Aorta (tissue), 5 donors: ENCODE results near the gene SNAI3. TPM values are rescaled to one million over a fixed set of nuclear protein-coding genes. Genes with fewer than 3 reads are reported as not detected.

Experiments
- ATAC-seq: fragments of 200-7000 bp; cut with Tn5 transposase; one replicate; pipeline ENCODE4 v1.9.1; 2022; ENCODE audit warnings: moderate library complexity; ENCODE audit not compliant: low FRiP score
- DNase-seq, 2 donors: peaks; one replicate each; pipeline ENCODE4 v3.0.0-alpha.2; 2020
- H3K27ac ChIP-seq, 2 donors: one replicate each; pipeline ENCODE4 v1.5.1; 2013; ENCODE audit warnings: low read length in 2 of 2, mild to moderate bottlenecking in 2 of 2, moderate library complexity in 2 of 2, control low read depth in 1 of 2, inconsistent platforms in 1 of 2, low read depth in 1 of 2
- H3K27me3 ChIP-seq, 2 donors: one replicate each; pipeline ENCODE4 v1.6.1; 2013; ENCODE audit warnings: control low read depth in 1 of 2, low read length in 1 of 2, mild to moderate bottlenecking in 1 of 2, moderate library complexity in 1 of 2; ENCODE audit not compliant: insufficient read depth in 2 of 2, control insufficient read depth in 1 of 2
- H3K36me3 ChIP-seq, 2 donors: one replicate each; pipeline ENCODE4 v1.6.1; 2013; ENCODE audit warnings: control low read depth in 1 of 2, low read length in 1 of 2, mild to moderate bottlenecking in 1 of 2; ENCODE audit not compliant: insufficient read depth in 2 of 2, control insufficient read depth in 1 of 2
- H3K4me1 ChIP-seq, 2 donors: one replicate each; pipeline ENCODE4 v1.6.1; 2013; ENCODE audit warnings: low read length in 2 of 2, control low read depth in 1 of 2, mild to moderate bottlenecking in 1 of 2, moderate library complexity in 1 of 2; ENCODE audit not compliant: insufficient read depth in 2 of 2, control insufficient read depth in 1 of 2
- H3K4me3 ChIP-seq, 2 donors: one replicate each; pipeline ENCODE4 v1.5.1; 2013; ENCODE audit warnings: low read length in 2 of 2, control low read depth in 1 of 2, mild to moderate bottlenecking in 1 of 2
- H3K9me3 ChIP-seq: one replicate; pipeline ENCODE4 v1.6.1; 2013; ENCODE audit warnings: mild to moderate bottlenecking, low read length; ENCODE audit not compliant: control insufficient read depth
- WGBS, 2 donors: extraction: QIAGEN DNeasy Blood & Tissue Kit; methylation state at CpG; one replicate each; pipeline ENCODE4 v1.1.7; 2013; 5-methylcytosine and 5-hydroxymethylcytosine counted together
- intact Hi-C, 2 donors: fragments of 100-400 bp; cut with DNase I; formaldehyde crosslinking; loops; one replicate each; pipeline versions ENCODE4 v1.14.2 to v1.15.0; 2022
- microRNA-seq, 2 donors: library from miRNA; unstranded; fragments of <30 nt; microRNA quantifications; one replicate each; pipeline ENCODE4 v1.2.0, GENCODE V29; 2020
- polyA plus RNA-seq, 2 donors: library from polyadenylated mRNA; stranded (reverse); fragments of 200-250 nt; gene quantifications; one replicate each; pipeline ENCODE4 v1.2.3, GENCODE V29; 2013
- total RNA-seq, 2 donors: library from RNA; stranded (reverse); fragmentation: NEBNext Ultra II Directional; extraction: Animal tissue kit (Norgen Biotek cat#: 25700); gene quantifications; one replicate each; pipeline ENCODE4 v1.2.1, GENCODE V29; 2021
- donor health status: healthy with polysubstance abuse.
- donor health status: Bipolar disorder and iron deficiency.
- donor health status: DM: no; HTN: no; CAD: no.
- donor health status: DM: no; HTN: no; CAD: no.
- donor health status: DM: yes; HTN: yes; CAD: no.

SNAI3 gene
- total and polyA plus RNA-seq, 4 donors, result 0.27 to 1.6 (median 0.71) TPM; not detected in 1

DNA sequence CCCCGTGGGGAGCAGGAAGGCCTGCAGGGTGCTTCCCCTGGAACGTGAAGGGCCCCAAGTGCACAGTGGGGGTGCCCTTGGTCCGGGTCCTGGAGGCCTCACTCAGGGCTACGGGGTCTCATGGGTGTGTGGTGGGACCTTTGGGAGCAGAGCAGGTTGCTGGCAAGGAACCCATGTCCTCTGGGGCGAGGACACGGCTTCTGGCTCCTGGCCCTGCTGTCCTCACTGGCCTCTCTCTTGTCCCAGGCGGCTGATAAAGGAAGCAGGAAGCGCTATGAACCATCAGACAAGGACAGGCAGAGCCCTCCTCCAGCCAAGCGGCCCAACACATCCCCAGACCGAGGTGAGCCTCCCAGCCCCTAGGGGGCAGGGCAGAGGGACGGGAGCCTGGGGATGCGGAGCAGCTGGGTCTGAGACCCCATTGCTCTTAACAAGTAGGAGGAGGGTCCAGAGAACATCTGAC lies 57.8 kb downstream of the SNAI3 start:
- intact Hi-C loops, result no loop called here
- Histone ChIP-seq H3K4me1 (no peaks in the 10 kb centered on the region), H3K4me3 (no peak overlapping the region), H3K27ac (no peak overlapping the region), H3K36me3 (peaks cover 2 to 17% of the 10 kb centered on the region in 2 donors), H3K9me3 (no peaks in the 10 kb centered on the region), H3K27me3 (no peaks in the 10 kb centered on the region)
- WGBS, 2 donors, result 61 to 66% methylated on average over 12 of the region's 12 CpGs
- ATAC-seq (no peak), DNase-seq (no peak)

Small RNAs within 50 kb of the gene (microRNA-seq; reads per million reads assigned to microRNA genes)
- gene MIR4722, result 0 reads per million in 2 donors

Other genes starting within 250 kb of the SNAI3 start
- 1 to 10 TPM; 4.1 to 8.8 TPM for gene ZFPM1, start 233.2 kb downstream of the SNAI3 start, total RNA-seq
- 1 to 10 TPM in 1 of 2 donors, under 1 TPM in 1; 0.88 to 2.0 TPM for gene ZFPM1, start 233.2 kb downstream of the SNAI3 start, polyA plus RNA-seq
- 10 to 100 TPM; 37.7 to 38.5 TPM for gene ZC3H18, start 116.1 kb downstream of the SNAI3 start, total RNA-seq
- gene ZC3H18, start 116.1 kb downstream of the SNAI3 start, polyA plus RNA-seq, result 10 to 100 TPM; 12.4 to 19.3 TPM
- gene IL17C, start 47.9 kb downstream of the SNAI3 start, total RNA-seq, result not detected
- not detected for gene IL17C, start 47.9 kb downstream of the SNAI3 start, polyA plus RNA-seq
- gene CYBA, start 35.5 kb downstream of the SNAI3 start, total RNA-seq, result 100 to 1,000 TPM in 1 of 2 donors, 10 to 100 TPM in 1; 79.2 to 148 TPM
- 100 to 1,000 TPM in 1 of 2 donors, 10 to 100 TPM in 1; 99.0 to 107 TPM for gene CYBA, start 35.5 kb downstream of the SNAI3 start, polyA plus RNA-seq
- 10 to 100 TPM; 26.0 to 26.6 TPM for gene MVD, start 23.4 kb downstream of the SNAI3 start, total RNA-seq
- 10 to 100 TPM; 19.8 to 57.6 TPM for gene MVD, start 23.4 kb downstream of the SNAI3 start, polyA plus RNA-seq
- 10 to 100 TPM; 18.0 to 39.4 TPM for gene RNF166, start 19.9 kb upstream of the SNAI3 start, total RNA-seq
- gene RNF166, start 19.9 kb upstream of the SNAI3 start, polyA plus RNA-seq, result 10 to 100 TPM; 16.2 to 27.4 TPM
- 10 to 100 TPM; 15.8 to 17.0 TPM for gene CTU2, start 20.0 kb upstream of the SNAI3 start, total RNA-seq
- 10 to 100 TPM in 1 of 2 donors, 1 to 10 TPM in 1; 4.0 to 18.4 TPM for gene CTU2, start 20.0 kb upstream of the SNAI3 start, polyA plus RNA-seq
- gene PIEZO1, start 98.7 kb upstream of the SNAI3 start, total RNA-seq, result 100 to 1,000 TPM; 101 to 120 TPM
- 100 to 1,000 TPM in 1 of 2 donors, 10 to 100 TPM in 1; 35.9 to 205 TPM for gene PIEZO1, start 98.7 kb upstream of the SNAI3 start, polyA plus RNA-seq
- gene CDT1, start 117.3 kb upstream of the SNAI3 start, total RNA-seq, result 1 to 10 TPM in 1 of 2 donors, under 1 TPM in 1; 0.88 to 1.5 TPM
- gene CDT1, start 117.3 kb upstream of the SNAI3 start, polyA plus RNA-seq, result 1 to 10 TPM in 1 of 2 donors, under 1 TPM in 1; 0.05 to 1.0 TPM
- gene APRT, start 125.4 kb upstream of the SNAI3 start, total RNA-seq, result 10 to 100 TPM; 60.2 to 61.3 TPM
- 100 to 1,000 TPM in 1 of 2 donors, 10 to 100 TPM in 1; 88.6 to 116 TPM for gene APRT, start 125.4 kb upstream of the SNAI3 start, polyA plus RNA-seq
- 10 to 100 TPM; 29.5 to 44.1 TPM for gene GALNS, start 170.4 kb upstream of the SNAI3 start, total RNA-seq
- gene GALNS, start 170.4 kb upstream of the SNAI3 start, polyA plus RNA-seq, result 10 to 100 TPM in 1 of 2 donors, 1 to 10 TPM in 1; 9.3 to 28.2 TPM
- 10 to 100 TPM; 27.8 to 31.2 TPM for gene TRAPPC2L, start 170.6 kb upstream of the SNAI3 start, total RNA-seq
- 10 to 100 TPM; 53.9 to 54.1 TPM for gene TRAPPC2L, start 170.6 kb upstream of the SNAI3 start, polyA plus RNA-seq
- not detected for gene PABPN1L, start 180.2 kb upstream of the SNAI3 start, total RNA-seq
- not detected for gene PABPN1L, start 180.2 kb upstream of the SNAI3 start, polyA plus RNA-seq